GM18520 (cell line): ENCODE measurements around the gene BRF1.

Source experiments
- ATAC-seq: cut with Tn5 transposase; IDR thresholded peaks from one replicate; pipeline ENCODE4 v1.9.1; 2021; ENCODE audit not compliant: unreplicated experiment

BRF1 gene

GRCh38 chr14:105214324-105214915 lies 86.4 kb downstream of the BRF1 start:
- ATAC-seq = no peak

DNA sequence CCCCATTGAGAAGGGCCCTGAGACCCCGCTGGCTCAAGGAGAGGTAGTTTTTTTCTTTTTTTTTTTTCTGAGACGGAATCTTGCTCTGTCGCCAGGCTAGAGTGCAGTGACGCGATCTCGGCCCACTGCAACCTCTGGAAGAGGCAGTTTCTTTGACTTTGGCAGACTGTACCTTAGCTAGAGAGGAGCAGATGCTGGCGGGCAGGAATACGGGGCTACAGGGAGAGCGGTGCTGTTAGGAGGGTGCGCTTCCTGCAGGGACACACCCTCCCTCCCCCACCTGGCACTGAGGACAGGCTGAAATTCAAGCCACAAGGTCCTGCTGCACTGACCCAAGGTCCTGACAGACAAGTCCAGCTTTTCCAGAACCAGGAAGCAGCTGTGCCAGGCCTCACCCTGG lies 87.4 kb downstream of the BRF1 start:
- no peak for ATAC-seq

GRCh38 chr14:105212541-105213300 lies 88.1 kb downstream of the BRF1 start:
- ATAC-seq = no peak

DNA sequence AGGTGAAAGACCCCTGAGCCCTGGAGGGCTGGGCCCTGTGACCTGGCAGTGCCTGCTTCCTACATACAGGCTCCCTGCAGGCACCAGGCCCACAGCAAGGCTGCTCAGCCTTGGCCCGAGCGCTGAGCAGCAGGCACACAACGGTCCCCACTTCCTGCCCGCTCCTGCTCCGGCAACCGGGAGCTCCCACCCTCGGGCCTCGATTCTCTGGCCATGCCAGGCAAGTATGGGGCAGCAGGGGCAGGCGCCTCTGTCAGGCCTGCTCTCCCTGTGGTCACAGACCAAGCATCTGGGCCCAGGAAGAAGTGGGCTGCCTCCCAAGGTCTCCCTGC lies 89.1 kb downstream of the BRF1 start:
- no peak for ATAC-seq

GRCh38 chr14:105211086-105211757 lies 89.6 kb downstream of the BRF1 start:
- ATAC-seq = no peak

- no peak for ATAC-seq
Measured at GRCh38 chr14:105210266-105211025, 90.4 kb downstream of the BRF1 start.

DNA sequence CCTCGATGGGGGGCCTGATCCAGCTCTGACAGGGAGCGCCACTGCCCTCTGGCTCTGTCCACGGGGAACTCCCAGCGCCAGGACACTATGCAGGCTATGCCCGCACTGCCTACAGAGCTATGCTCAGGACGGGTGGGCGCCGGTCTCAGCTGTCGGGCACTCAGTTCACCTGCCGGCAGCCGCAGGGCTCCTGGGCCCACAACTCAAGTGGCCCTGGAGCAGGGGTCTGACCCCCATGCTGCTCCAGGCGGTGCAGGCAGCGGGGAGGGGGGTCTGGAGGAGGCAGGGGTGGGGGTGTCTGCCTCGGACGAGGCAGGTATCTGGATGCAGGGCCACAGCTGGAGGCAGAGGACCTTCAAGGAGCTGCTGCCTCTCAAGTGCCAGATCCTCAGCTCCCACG lies 91.2 kb downstream of the BRF1 start:
- ATAC-seq = no peak

- no peak for ATAC-seq
Measured at GRCh38 chr14:105209091-105209490, 91.7 kb downstream of the BRF1 start.

DNA sequence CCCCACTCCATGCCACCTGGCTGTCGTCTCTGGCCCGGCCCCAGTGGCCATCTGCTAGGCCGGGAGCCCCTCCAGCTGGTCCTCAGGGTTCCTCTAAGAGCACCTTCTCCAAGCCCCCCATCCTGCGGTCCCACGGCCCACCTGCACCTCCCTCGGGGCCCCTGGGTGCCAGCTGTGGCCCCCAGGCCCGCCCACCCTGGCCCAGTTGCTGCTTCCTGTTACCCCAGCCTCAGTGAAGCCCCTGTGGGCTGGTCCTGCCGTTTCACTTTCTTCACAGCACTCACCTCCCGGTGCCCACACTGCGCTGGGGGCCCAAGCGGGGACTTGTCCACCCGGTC lies 92.1 kb downstream of the BRF1 start:
- no peak for ATAC-seq

DNA sequence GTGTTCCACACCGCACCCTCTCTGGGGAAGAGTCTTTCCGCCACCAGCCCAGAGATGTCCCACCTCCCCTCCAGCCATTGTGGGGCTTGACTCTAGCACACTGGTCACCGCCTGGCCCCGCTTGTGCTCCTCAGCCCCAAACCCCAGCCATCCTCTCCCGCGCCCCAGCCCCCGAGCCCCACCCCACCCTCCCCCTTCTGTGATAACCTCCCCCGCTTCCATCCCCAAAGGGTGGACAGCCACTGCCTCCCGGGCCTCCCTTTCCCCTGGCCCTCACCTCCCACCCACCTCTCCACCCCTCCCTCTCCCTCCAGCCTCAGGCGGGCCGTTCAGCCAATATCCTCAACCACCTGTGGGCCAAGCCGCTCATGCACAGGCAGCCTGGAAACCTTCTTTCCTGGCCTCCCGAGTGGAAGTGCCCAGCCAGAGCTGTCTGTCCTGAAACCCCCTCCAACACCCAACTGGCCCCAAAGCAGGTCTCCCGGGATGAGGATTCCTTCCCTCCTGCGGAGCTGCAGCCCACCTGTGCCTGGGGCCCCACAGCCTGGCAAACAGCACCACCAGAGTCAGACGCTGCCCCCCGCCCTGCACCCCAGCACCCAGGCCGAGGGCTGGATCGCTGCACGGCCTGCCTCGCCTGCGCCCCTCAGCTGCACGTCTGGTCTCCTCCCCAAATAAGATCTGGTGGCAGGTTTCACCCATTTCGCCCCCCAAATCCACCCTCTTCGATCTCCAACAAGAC lies 92.6 kb downstream of the BRF1 start:
- ATAC-seq = no peak

DNA sequence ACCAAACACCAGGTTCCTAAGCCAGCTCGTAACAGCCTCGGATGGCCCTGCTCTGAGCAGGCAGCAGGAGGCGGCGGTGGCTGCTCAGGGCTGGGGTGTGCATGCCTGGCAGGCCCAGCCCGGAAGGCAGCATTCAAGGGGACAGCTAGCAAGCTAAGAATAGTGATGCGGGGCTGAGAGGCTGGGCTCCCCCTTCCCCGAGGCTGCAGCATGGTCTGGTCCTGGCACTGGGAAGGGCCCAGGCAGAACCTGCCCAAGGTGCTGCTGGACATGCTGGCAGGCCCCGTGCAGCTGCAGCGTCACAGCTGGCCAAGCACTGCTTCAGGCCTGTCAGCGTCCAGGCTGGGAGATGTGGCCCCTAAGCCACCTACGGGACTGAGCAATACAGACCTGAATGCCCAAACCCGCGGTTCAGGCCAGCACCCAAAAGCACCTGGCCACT lies 93.3 kb downstream of the BRF1 start:
- no peak for ATAC-seq

GRCh38 chr14:105206873-105207272 lies 93.9 kb downstream of the BRF1 start:
- ATAC-seq = no peak

GRCh38 chr14:105205673-105206208 lies 95.1 kb downstream of the BRF1 start:
- ATAC-seq = no peak

GRCh38 chr14:105204931-105205672 lies 95.7 kb downstream of the BRF1 start:
- no peak for ATAC-seq

- ATAC-seq = no peak
Measured at GRCh38 chr14:105204206-105204930, 96.4 kb downstream of the BRF1 start.

DNA sequence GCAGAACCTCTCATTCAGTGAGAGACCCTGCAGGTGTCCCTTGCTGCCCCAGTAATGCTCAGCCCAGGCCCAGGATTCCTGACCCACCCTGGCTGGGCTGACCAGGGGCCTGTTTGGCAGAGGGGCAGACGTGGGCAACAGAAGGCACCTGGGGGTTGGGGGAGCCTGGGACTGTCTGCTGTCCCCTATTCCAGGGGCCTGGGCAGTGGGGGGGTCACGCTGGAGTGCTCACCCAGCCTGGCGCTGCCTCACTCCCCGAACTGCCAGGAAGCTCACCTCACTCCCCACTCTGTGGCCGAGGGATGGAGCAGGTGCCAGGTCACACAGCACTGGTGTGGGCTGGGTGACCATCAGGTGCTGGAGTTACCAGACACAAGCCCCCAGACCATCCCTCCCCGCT lies 97.1 kb downstream of the BRF1 start:
- no peak for ATAC-seq

GRCh38 chr14:105203057-105203531 lies 97.7 kb downstream of the BRF1 start:
- no peak for ATAC-seq

- no peak for ATAC-seq
Measured at GRCh38 chr14:105201925-105202513, 98.8 kb downstream of the BRF1 start.
